Fibroblast of lung (primary cell): Measurements from ENCODE around the gene IL20RB. TPM values are rescaled to one million over a fixed set of nuclear protein-coding genes. Genes with fewer than 3 reads are reported as not detected.

ENCODE experiments used
- DNase-seq, 2 donors: peaks; one replicate each; pipeline versions ENCODE4 v3.0.0 to v3.0.0-alpha.2; 2010; ENCODE audit warnings: low read depth in 2 of 2
- H2AFZ ChIP-seq: 2 replicates; pipeline ENCODE4 v1.5.1; 2012; ENCODE audit warnings: low read length, control low read depth, inconsistent platforms
- H3K27ac ChIP-seq: 2 replicates; pipeline ENCODE4 v1.5.1; 2011; ENCODE audit warnings: low read length, control low read depth; ENCODE audit not compliant: insufficient read depth
- H3K27me3 ChIP-seq: 2 replicates; pipeline ENCODE4 v1.5.1; 2011; ENCODE audit warnings: mild to moderate bottlenecking, low read length; ENCODE audit not compliant: control insufficient read depth, insufficient read depth
- H3K36me3 ChIP-seq: 2 replicates; pipeline ENCODE4 v1.5.1; 2011; ENCODE audit warnings: low read length; ENCODE audit not compliant: control insufficient read depth, insufficient read depth
- H3K4me1 ChIP-seq: 2 replicates; pipeline ENCODE4 v1.5.1; 2011; ENCODE audit warnings: low read length; ENCODE audit not compliant: control insufficient read depth, insufficient read depth; ENCODE audit errors: extremely low read depth
- H3K4me2 ChIP-seq: 2 replicates; pipeline ENCODE4 v1.5.1; 2011; ENCODE audit warnings: low read length, control low read depth; ENCODE audit not compliant: insufficient read depth; ENCODE audit errors: extremely low read depth
- H3K4me3 ChIP-seq, 4 experiments: fragments of 200-600 bp in 1 of 4; sonication (generic) in 1 of 4; replicated peaks in 1 of 4; 2 replicates each; pipeline ENCODE4 v1.5.1; 2011 to 2016; ENCODE audit warnings: low read length in 4 of 4, low read depth in 3 of 4, mild to moderate bottlenecking in 3 of 4, control low read depth in 2 of 4, inconsistent platforms in 1 of 4, mixed read lengths in 1 of 4; ENCODE audit not compliant: insufficient read depth in 1 of 4; ENCODE audit errors: control extremely low read depth in 1 of 4
- H3K79me2 ChIP-seq: 2 replicates; pipeline ENCODE4 v1.5.1; 2012; ENCODE audit warnings: mild to moderate bottlenecking, low read length, inconsistent platforms; ENCODE audit not compliant: control insufficient read depth, insufficient read depth
- H3K9ac ChIP-seq: 2 replicates; pipeline ENCODE4 v1.5.1; 2011; ENCODE audit warnings: mild to moderate bottlenecking, low read length, control low read depth; ENCODE audit not compliant: insufficient read depth
- H3K9me3 ChIP-seq: 2 replicates; pipeline ENCODE4 v1.5.1; 2012; ENCODE audit warnings: low read depth, low read length; ENCODE audit not compliant: control insufficient read depth, insufficient read depth
- H4K20me1 ChIP-seq: 2 replicates; pipeline ENCODE4 v1.5.1; 2011; ENCODE audit warnings: low read length; ENCODE audit not compliant: control insufficient read depth, insufficient read depth; ENCODE audit errors: extremely low read depth
- EZH2 ChIP-seq: IDR thresholded peaks from 2 replicates; pipeline ENCODE4 v1.5.1; 2012; ENCODE audit warnings: low read length, control low read depth, mild to moderate bottlenecking; ENCODE audit errors: missing control alignments
- polyA plus RNA-seq, 2 donors: library from polyadenylated mRNA; depleted of rRNA in 1 of 2; stranded (reverse) in 1 of 2; unstranded in 1 of 2; fragments of >200 nt; gene quantifications; 2 replicates each; pipeline ENCODE4 v1.2.1, GENCODE V29; 2011 to 2012; ENCODE audit warnings: missing spikeins in 1 of 2
- total RNA-seq: library from RNA; depleted of rRNA; stranded (reverse); fragments of >200 nt; gene quantifications from 2 replicates; pipeline ENCODE4 v1.2.1, GENCODE V29; 2014
- TF ChIP-seq, protein P1 (sequence below), 2 donors: IDR thresholded peaks in 1 of 2; conservative IDR thresholded peaks in 1 of 2; 1 replicate in 1 of 2; 2 replicates in 1 of 2; pipeline ENCODE4 v1.5.1; 2011 to 2012; ENCODE audit warnings: low read length in 2 of 2, control low read depth in 1 of 2, inconsistent platforms in 1 of 2, low read depth in 1 of 2, mild to moderate bottlenecking in 1 of 2

IL20RB gene
- total and polyA plus RNA-seq, 2 donors (not counting 1 experiment from before 2014, with no cell fraction given): 1.9 to 3.0 TPM

GRCh38 chr3:136939489-136939888 lies 18.3 kb upstream of the IL20RB start:
- Histone ChIP-seq H2AFZ (no peak overlapping the region), H3K4me2 (no peak overlapping the region), H3K27ac (no peak overlapping the region), H3K4me1 (peaks cover 5% of the 10 kb centered on the region), H3K4me3 (no peak overlapping the region), H3K9ac (no peak overlapping the region), H3K36me3 (no peaks in the 10 kb centered on the region), H3K9me3 (no peaks in the 10 kb centered on the region), H3K79me2 (peaks cover 13% of the 10 kb centered on the region), H3K27me3 (no peaks in the 10 kb centered on the region), H4K20me1 (peaks cover 2% of the 10 kb centered on the region)
- TF ChIP-seq EZH2: no peak
- TF ChIP-seq, protein P1, sequence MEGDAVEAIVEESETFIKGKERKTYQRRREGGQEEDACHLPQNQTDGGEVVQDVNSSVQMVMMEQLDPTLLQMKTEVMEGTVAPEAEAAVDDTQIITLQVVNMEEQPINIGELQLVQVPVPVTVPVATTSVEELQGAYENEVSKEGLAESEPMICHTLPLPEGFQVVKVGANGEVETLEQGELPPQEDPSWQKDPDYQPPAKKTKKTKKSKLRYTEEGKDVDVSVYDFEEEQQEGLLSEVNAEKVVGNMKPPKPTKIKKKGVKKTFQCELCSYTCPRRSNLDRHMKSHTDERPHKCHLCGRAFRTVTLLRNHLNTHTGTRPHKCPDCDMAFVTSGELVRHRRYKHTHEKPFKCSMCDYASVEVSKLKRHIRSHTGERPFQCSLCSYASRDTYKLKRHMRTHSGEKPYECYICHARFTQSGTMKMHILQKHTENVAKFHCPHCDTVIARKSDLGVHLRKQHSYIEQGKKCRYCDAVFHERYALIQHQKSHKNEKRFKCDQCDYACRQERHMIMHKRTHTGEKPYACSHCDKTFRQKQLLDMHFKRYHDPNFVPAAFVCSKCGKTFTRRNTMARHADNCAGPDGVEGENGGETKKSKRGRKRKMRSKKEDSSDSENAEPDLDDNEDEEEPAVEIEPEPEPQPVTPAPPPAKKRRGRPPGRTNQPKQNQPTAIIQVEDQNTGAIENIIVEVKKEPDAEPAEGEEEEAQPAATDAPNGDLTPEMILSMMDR (conservative IDR thresholded peaks at IDR 0.05 in 1 of 2, IDR thresholded peaks at IDR 0.05 in 1 of 2; ENCODE audit: low read depth in 1 of 2, low read length in 2 of 2): no peak
- no peak for DNase-seq

DNA sequence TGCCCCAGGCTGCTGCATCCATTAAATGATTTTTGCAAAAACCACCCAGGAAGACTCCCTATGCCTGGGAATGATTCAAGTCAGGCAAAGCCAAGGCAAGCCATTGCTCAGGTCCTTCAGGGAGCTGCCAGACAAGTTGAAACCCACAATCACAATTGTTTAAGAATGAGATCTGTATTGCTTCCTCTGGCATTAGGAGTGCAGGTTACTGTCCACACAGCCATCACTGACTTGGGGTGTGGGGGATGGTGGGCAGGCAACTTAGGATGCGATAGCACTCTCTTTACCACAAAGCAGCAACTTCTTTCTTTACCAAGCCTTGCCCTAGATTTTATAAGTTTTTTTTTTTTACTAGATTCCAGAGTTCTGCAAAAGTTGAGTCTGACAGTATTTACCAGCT lies 15.0 kb upstream of the IL20RB start:
- TF ChIP-seq, protein P1 (conservative IDR thresholded peaks at IDR 0.05 in 1 of 2, IDR thresholded peaks at IDR 0.05 in 1 of 2; ENCODE audit: low read depth in 1 of 2, low read length in 2 of 2): no peak
- TF ChIP-seq EZH2: no peak
- H3K4me1 ChIP-seq: peaks cover 5% of the 10 kb centered on the region
- H4K20me1 ChIP-seq: peaks cover 2% of the 10 kb centered on the region
- no peaks in the 10 kb centered on the region for H3K9me3 ChIP-seq
- H3K4me2 ChIP-seq: no peak overlapping the region
- H3K79me2 ChIP-seq: peaks cover 10% of the 10 kb centered on the region
- no peak overlapping the region for H3K4me3 ChIP-seq
- H2AFZ ChIP-seq: no peak overlapping the region
- no peaks in the 10 kb centered on the region for H3K36me3 ChIP-seq
- no peak overlapping the region for H3K9ac ChIP-seq
- DNase-seq: no peak
- no peaks in the 10 kb centered on the region for H3K27me3 ChIP-seq
- H3K27ac ChIP-seq: no peak overlapping the region

DNA sequence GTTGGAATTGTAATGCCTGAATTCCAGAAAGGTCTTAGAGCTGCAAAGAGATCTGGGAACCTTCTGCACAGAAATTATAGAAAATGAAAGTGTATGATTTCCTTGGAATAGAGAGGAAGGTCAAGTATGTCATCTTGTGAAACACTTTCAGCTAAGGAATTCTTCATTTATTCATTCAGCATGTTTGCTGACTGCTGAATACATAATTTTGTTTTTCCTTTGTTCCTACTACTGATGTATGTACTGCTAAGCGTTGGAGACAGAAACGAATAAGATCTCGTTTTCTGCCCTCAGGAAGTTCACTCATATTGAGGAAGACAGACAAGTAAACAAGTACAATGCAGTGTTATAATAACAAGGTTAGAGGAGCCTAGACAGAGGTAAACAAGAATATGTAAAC lies 14.3 kb upstream of the IL20RB start:
- TF ChIP-seq, protein P1 (conservative IDR thresholded peaks at IDR 0.05 in 1 of 2, IDR thresholded peaks at IDR 0.05 in 1 of 2; ENCODE audit: low read depth in 1 of 2, low read length in 2 of 2): no peak
- TF ChIP-seq EZH2: no peak
- H3K9ac ChIP-seq: no peak overlapping the region
- H3K79me2 ChIP-seq: peaks cover 10% of the 10 kb centered on the region
- DNase-seq: no peak
- H3K4me3 ChIP-seq: no peak overlapping the region
- no peak overlapping the region for H3K27ac ChIP-seq
- no peaks in the 10 kb centered on the region for H3K36me3 ChIP-seq
- H2AFZ ChIP-seq: no peak overlapping the region
- no peaks in the 10 kb centered on the region for H3K9me3 ChIP-seq
- peak overlapping the region; percentile 45 for H3K4me2 ChIP-seq
- peaks cover 5% of the 10 kb centered on the region for H3K4me1 ChIP-seq
- peaks cover 2% of the 10 kb centered on the region for H4K20me1 ChIP-seq
- H3K27me3 ChIP-seq: no peaks in the 10 kb centered on the region
